NCI-H1417 (cell line): ENCODE results near the gene DDR2.
"Not testable (repeated sequence)": the region's sequence is repeated elsewhere in the genome, so short reads cannot be mapped to it uniquely, and the experiment has no call there.

Experiments
- DNase-seq, 3 experiments: peaks; one replicate each; lab custom pipeline; 2025; lab: John Stamatoyannopoulos, UW

The DDR2 gene

DNA sequence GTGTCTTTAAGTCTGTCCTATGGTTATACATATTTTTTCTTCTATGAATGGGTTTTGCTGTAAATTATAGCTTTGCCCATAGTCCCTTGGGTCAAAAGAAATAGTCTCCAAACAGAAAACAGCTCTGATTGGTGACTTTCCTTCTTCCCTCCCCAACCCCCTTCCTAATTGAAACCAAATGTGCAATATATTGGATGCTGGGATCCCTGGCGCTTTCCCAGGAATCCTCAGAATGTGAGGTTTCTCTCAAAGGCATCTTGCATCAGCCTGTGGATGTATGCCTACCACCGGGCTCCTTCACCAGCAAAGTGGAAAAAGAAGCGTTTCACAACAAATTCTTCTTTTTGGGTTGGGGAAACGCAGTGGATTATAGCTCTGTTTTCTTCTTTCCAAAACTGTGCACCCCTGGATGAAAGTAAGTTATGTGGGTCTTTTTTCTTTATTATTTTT is at the start of gene DDR2:
TSS of gene DDR2 (plus strand) at position 248 of the 450 bp plus-strand sequence. CDS start 86,600 bp downstream, outside the sequence.
- DNase-seq: no peak

GRCh38 chr1:162582901-162583300 is 49.4 kb upstream of the DDR2 start:
- DNase-seq: not testable (repeated sequence)

DNA sequence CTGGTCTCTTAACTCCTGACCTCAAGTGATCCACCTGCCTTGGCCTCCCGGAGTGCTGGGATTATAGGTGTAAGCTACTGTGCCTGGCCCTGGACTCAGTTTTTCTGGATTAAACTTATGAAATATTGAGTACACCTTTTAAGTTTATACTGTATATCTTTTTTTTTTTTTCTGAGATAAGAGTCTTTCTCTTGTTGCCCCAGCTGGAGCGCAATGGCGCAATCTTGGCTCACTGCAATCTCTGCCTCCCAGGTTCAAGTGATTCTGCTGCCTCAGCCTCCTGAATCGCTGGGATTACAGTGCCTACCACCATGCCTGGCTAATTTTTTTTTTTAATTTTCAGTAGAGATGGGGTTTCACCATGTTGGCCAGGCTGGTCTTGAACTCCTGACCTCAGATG is 47.2 kb upstream of the DDR2 start:
- not testable (repeated sequence) for DNase-seq

DNA sequence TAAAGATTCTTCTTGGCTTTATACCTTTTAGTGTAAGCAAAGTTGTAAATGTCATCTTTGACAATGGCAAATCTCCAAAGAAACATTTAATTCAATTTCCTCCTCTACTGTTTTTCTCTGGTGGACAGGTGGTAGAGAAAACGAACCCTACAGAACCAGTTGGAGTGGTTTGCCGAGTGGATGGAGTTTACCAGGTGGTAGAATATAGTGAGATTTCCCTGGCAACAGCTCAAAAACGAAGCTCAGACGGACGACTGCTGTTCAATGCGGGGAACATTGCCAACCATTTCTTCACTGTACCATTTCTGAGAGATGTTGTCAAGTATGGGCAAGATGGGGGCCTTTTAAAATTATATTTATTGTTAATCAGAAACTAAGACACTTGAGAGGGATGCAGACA is 44.9 kb upstream of the DDR2 start:
- peak in 1 of 3 experiments; percentile 19 for DNase-seq

GRCh38 chr1:162587761-162588260 is 44.5 kb upstream of the DDR2 start:
- no peak for DNase-seq

DNA sequence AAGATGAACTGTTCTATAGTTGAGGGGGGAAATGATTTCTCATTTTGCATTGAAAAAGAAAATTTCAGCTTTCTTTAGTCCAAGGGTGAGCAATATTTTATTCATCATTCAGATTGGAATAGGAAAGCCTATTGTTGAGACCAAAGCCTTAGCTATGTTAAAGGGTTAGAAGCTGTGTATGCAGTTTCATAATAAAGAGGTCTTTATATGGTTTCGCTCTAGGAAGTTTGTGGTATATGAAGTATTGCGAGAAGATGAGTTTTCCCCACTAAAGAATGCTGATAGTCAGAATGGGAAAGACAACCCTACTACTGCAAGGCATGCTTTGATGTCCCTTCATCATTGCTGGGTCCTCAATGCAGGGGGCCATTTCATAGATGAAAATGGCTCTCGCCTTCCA is 42.2 kb upstream of the DDR2 start:
- DNase-seq: no peak

DNA sequence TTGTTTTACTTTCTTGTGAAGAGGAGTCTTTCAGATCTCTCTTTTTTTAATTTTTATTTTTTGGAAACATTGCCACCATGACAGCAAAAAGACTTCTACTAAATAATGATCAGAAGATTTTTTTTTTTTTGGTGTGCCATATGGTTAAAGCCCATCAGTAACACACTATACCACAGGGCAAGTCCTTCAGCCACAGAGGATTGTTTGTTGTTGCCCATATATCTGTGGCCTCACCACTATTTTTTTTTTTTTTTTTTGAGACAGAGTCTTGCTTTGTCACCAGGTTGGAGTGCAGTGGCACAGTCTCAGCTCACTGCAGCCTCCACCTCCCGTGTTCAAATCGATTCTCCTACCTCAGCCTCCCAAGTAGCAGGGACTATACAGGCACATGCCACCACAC is 41.6 kb upstream of the DDR2 start:
- DNase-seq: no peak

- no peak for DNase-seq
Measured at GRCh38 chr1:162596514-162597170, 35.6 kb upstream of the DDR2 start.

DNA sequence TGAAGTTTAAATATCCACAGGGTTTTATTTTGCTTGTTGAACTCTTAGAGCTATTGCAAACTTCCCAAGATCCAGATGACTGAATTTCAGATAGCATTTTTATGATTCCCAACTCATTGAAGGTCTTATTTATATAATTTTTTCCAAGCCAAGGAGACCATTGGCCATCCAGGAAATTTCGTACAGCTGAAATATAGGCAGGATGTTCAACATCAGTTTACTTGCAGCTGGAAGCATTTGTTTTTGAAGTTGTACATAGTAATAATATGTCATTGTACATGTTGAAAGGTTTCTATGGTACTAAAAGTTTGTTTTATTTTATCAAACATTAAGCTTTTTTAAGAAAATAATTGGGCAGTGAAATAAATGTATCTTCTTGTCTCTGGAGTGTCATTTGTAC is 32.8 kb upstream of the DDR2 start:
- DNase-seq: peak in 1 of 3 experiments; percentile 3

DNA sequence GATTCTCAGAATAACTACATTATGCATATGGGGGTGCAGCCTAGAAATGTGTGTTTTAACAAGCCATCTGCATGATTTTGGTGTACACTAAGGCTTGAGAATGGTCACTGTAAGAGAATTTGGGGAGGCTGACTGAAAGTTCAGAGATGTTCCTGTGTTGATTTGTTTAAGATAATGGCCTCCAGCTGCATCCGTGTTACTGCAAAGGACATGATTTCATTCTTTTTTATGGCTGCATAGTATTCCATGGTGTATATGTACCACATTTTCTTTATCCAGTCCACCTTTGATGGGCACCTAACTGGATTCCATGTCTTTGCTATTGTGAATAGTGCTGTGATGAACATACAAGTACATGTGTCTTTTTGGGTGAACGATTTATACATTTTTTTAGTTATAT is 29.1 kb upstream of the DDR2 start:
- not testable (repeated sequence) for DNase-seq

DNA sequence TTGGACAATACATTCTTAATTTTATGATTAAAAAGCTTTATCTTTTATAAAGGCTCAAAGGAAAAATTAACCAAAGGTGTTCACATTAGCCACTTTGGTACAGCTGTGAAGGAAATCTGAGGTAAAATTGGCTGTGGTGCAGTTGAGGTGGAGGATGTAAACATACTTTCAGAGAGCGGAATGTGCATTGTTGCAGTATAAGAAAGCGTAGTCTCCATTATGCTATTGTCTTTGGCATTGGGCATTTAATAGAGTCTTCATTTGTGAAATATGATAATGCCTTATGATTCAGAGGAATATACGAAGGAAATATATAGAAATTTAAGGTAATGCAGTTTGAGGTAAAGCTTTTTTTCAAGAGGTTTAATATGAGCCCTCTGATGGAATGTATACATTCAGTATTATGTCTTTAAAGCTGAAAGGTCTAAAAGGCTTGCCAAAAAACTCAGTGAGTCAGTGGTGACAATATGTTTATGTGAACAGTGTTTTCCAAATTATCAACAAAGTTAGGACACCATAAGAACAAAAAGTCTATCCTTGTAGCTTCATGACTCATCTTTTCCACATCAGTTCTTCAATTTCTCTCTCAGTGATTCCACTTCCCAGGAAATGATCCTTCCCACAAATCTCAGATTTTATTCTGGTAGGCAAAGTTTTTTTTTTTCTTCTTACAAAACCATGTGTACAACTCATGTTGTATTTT is 26.9 kb upstream of the DDR2 start:
- no peak for DNase-seq

DNA sequence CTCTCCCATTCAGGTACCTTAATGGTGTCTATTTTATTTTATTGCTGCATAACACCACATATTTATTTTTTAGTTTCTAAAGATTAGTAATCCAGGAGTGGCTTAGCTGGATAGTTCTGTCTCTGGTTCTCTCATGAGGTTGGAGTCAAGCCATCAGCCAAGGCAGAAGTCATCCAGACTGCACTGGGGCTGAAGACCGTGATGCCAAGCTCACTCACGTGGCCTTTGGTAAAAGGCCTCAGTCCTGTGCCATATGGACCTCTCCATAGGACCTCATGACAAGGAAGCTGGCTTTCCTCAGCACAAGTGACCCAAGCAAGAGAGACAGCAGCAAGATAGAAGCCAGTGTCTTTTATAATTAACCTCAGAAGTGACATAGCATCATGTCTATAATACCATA is 23.0 kb upstream of the DDR2 start:
- no peak for DNase-seq

GRCh38 chr1:162612606-162613400 is 19.5 kb upstream of the DDR2 start:
- no peak for DNase-seq

GRCh38 chr1:162616848-162617247 is 15.4 kb upstream of the DDR2 start:
- DNase-seq: no peak

GRCh38 chr1:162617513-162617912 is 14.8 kb upstream of the DDR2 start:
- no peak for DNase-seq

GRCh38 chr1:162619076-162619475 is 13.2 kb upstream of the DDR2 start:
- DNase-seq: no peak

DNA sequence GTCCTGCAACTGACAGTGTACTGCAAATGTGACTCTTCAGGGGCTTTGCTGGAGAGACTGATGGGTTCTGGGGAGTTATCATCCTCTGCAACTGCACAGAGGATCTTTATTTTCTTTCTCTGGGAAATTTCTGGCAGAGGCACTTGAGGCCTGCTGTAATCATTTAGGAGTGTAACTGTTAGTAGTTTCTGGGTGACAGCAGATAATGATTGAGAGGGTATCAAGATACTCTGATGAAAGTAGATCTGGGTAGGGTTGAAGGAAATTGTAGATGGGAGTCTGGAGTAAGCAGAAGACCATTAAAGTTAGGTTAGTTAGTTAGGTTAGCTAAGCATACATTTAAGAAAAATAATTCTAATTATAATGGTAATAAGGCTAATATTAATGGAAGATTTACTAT is 11.0 kb upstream of the DDR2 start:
- no peak for DNase-seq

- DNase-seq: no peak
Measured at GRCh38 chr1:162625679-162626078, 6.6 kb upstream of the DDR2 start.

- no peak for DNase-seq
Measured at GRCh38 chr1:162626094-162626493, 6.2 kb upstream of the DDR2 start.

DNA sequence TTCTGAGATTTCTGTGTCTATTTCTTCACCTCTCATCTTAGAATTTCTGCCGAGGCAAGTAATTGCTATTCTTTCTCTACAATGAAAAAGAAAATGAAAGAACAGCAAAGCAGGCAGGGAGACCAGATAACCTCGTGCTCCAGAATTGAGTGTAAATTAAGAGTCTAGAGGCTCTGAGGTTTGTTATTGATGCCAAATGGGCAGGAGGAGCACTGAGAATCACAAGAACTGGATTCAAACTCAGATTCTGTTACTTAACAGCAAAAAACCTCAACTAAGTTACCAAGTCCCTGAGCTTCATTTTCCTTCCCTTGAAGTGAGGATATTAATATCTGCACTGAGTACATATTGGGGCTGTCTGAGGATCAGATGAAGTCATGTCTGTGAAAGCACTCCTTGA is 5.5 kb upstream of the DDR2 start:
- no peak for DNase-seq

GRCh38 chr1:162627662-162628296 is 4.5 kb upstream of the DDR2 start:
- DNase-seq: peak; percentile 11 to 63 (median 42)

DNA sequence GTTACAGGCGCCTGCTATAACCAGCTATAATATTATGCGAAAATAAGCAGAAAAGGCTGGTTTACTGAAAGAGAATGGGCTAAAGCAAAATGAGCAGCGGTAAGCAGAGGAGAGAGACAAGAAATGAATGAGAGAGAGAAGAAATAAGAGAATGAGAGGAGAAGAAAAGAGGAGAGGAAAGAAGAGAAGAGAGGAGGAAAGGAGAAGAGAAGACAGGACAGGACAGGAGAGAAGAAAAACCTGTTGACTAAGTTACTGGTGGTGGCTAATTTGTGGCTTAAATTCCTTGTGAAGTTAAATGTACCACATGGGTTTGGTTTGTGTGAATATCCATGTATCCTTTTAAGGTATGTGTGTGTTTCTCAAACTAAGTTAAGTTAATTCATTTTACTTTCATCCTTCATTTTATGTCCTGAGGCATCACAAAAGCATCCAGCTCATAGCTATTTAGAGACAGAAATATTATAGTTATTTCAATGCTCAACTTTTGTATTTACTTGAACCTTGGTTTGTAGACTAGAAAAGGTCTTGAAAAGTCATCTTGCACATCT is 3.1 kb upstream of the DDR2 start:
- DNase-seq: no peak
